GM18951 (cell line): Measurements from ENCODE around the gene ATP2C1.
"Not testable (repeated sequence)": the region's sequence is repeated elsewhere in the genome, so short reads cannot be mapped to it uniquely, and the experiment has no call there.

Experiments used
- POLR2A ChIP-seq: IDR thresholded peaks from 4 replicates; pipeline ENCODE4 v1.6.1; 2011; ENCODE audit warnings: mild to moderate bottlenecking; ENCODE audit not compliant: insufficient read length, insufficient read depth; ENCODE audit errors: extremely low read depth
- in situ Hi-C: fragments of 300-500 bp; cut with MboI; formaldehyde crosslinking; loops from one replicate; pipeline ENCODE4 v1.12.0; 2022; ENCODE audit warnings: low sequenced_read_pairs, mixed read lengths, inconsistent platforms; ENCODE audit not compliant: unreplicated experiment

Gene ATP2C1

DNA sequence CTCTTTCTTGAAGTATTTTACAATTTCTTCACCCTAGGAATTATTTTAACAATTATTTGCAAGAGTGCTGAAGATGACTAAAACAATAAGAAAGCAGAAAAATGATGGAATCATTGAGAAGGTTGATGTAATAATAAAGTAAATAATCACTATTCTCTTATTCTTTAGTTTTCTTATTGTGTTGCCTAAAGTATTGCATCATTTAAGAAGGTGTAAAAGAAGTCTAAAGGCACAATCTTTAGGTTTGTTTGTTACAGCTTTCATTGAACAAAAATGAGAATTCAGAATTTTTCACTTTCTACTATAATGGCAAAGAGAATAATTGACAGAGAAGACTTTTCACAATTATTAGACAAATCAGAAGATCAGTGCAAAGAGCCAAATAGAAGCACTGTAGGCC is 67.6 kb downstream of the ATP2C1 start:
- in situ Hi-C loops: no loop called here
- no peak for TF ChIP-seq POLR2A

DNA sequence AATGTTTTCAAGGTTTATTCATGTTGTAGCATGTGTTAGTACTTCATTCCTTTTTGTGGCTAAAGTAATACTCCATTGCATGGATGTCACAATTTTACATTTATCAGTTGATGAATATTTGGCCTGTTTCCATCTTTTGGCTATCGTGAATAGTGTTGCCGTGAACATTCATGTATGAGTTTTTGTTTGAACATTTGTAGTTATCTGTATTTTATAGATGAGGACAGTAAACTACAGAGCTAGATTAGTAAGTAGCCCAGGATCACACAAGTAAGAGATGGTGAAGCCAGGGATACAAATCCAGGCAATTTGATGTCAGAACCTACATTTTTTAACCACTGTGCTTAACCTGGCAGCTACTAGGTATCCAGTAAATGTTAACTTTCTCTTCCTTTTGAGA is 69.6 kb downstream of the ATP2C1 start:
- TF ChIP-seq POLR2A: no peak
- in situ Hi-C loops: no loop called here

DNA sequence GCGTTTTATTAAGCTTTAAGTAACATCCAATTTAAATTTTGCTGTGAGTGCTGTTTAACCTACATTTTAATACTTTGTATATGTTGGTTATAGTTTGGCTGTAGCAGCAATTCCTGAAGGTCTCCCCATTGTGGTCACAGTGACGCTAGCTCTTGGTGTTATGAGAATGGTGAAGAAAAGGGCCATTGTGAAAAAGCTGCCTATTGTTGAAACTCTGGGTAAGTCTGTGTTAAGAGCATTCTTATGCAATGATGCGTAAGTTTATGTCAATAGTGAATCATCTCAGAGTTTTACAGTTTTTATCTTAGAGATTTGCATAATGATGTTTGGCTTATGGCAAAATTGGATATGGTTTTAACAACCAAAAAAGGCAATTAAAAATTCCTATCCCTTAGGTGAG is 70.0 kb downstream of the ATP2C1 start:
- in situ Hi-C loops: no loop called here
- no peak for TF ChIP-seq POLR2A

DNA sequence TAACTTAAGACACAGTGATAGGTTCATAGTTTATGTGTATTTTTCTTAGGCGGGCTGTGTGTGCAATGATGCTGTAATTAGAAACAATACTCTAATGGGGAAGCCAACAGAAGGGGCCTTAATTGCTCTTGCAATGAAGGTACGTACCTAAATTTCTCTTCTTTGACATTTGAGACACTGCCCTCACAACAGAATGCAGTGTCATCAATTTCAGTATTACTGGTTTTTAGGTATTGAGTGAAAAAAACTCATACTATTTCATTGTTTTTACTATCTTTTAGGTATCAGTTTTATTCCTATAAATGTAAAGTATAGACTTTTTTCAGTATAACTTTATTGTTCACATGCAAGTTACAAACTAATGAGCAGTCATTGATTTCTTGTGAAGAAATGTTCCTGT is 73.4 kb downstream of the ATP2C1 start:
- TF ChIP-seq POLR2A: no peak
- in situ Hi-C loops: no loop called here

DNA sequence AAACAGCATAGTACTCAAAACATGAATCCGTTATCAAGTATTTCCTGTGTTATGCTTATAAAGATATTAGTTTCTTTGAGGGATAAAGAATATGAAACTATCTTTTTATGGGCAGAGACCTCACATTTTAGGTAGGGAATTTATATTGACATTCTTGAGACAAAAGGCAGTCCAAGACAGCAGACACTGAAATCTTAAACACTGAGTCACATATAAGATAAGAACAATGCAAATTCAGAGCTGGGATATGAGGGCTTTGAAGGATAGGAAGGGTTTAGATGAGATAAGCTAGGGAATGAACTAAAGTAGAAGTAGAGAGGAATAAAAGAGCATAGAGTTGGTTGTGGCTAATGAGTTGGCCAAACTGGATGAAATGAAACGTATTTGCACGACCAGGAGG is 74.3 kb downstream of the ATP2C1 start:
- TF ChIP-seq POLR2A: no peak
- in situ Hi-C loops: no loop called here

DNA sequence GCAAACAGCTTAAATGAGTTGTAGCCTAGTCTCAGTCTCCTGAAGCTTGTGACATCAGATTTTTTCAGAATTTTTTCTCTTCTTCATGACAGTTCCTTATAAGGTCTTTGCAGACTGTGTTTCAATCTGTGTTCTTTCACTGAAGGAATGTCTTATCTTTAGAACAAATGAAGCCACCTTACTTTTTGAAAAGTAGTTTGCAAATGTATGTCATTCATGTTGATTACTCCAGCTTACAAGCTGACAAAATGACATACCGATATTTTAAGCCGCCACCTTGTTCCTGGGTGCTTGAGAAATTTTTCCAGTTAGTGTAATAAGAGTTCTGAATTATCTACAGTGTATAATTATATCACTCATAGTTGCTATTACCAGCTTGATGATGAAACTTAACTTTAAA is 75.7 kb downstream of the ATP2C1 start:
- in situ Hi-C loops: no loop called here

DNA sequence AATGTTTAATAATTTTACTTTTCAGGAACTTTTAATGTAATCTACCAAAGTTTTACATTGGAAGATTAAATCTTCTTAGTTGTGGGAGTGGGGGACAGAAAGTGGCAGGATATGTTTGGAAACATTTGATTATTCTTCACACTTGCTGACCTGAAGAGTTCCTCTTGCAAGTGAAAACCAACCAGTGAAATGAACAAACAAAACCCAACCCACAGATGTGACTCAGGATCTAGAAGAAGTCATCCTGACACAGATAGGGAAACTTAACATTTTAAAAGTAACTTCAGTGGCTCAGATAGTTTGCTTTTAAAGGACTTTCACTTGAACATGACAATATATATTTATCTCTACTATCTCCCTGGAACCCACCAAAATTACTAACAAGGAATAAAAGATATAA is 77.3 kb downstream of the ATP2C1 start:
- in situ Hi-C loops: no loop called here
- TF ChIP-seq POLR2A: no peak

More for the DNA sequence above, 75.7 kb downstream of the ATP2C1 start:
- no peak for TF ChIP-seq POLR2A

DNA sequence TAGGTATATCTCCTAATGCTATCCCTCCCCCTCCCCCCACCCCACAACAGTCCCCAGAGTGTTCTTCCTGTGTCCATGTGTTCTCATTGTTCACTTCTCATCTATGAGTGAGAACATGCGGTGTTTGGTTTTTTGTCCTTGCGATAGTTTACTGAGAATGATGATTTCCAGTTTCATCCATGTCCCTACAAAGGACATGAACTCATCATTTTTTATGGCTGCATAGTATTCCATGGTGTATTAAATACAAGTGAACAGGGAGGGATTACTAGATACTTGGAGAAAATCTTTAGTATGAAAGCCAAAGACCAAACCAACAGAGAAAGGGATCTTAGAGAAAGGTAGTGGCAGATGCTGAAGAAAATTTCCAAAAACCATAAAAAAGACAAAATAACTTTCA is 78.7 kb downstream of the ATP2C1 start:
- in situ Hi-C loops: not testable (repeated sequence)

DNA sequence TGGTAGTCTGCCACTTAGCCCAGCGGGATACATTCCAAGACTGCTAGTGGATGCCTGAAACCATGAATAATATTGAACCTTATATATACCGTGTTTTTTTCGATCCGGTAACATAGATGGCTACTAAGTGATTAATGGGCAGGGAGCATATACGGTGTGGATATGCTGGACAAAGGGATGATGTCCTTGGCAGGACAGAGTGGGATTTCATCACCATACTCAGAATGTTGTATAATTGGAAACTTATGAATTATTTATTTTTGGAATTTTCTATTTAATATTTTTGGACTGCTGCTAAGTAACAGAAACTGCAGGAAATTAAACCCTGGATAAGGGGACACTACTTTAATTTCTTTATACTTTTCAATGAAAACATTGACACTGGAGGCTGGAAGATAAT is 79.5 kb downstream of the ATP2C1 start:
- no peak for TF ChIP-seq POLR2A
- in situ Hi-C loops: no loop called here

DNA sequence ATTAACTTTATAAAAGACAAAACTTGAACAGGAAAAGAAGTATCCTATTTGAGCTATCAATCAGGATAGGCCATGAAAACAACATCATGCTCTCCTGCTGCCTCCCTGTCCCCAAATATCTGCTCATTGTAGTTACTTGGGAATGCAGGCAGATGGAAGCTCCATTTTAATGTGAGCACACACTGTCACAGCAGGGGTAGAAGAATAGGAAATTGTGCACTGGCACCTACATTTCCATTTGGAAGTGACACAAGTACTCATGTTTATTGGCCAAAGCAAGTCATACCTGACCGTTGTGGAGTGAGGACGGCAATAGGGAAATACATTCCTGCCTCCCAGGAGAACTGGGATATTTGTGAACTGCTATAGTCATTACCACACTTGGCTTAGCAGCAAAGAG is 80.3 kb downstream of the ATP2C1 start:
- in situ Hi-C loops: no loop called here
- no peak for TF ChIP-seq POLR2A

DNA sequence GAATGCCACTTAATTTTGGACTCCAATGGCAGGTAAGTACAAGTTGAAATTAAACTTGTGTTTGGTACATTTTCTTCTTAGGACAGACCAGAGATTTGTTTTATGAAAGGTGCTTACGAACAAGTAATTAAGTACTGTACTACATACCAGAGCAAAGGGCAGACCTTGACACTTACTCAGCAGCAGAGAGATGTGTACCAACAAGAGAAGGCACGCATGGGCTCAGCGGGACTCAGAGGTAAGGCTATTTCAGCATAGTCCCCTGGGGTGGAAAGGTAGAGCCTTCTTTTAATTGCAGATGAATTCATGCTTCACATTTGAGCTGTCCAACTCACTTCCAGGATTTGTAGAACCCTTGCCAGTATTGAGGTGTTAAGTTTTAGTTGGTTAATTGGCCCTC is 81.4 kb downstream of the ATP2C1 start:
- no peak for TF ChIP-seq POLR2A
- in situ Hi-C loops: no loop called here

DNA sequence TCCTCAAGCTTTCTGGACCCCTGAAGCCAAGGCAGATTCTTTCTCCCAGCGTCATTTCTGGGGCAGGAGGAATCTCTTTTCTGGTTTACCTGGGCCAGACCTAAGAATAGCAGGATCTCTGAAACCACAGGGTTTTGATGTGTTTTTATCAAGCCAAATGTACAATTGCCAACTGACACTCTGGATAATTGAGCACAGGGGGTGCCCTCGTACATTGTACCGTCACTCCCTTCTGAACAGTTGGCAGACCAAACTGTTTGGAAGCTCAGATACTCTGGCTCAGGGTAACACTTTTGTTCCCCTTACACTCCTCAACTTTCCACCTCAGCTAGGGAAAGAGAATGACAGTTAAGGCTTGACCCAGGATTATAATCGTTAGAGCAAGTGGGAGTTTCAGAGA is 82.8 kb downstream of the ATP2C1 start:
- in situ Hi-C loops: no loop called here
- no peak for TF ChIP-seq POLR2A

DNA sequence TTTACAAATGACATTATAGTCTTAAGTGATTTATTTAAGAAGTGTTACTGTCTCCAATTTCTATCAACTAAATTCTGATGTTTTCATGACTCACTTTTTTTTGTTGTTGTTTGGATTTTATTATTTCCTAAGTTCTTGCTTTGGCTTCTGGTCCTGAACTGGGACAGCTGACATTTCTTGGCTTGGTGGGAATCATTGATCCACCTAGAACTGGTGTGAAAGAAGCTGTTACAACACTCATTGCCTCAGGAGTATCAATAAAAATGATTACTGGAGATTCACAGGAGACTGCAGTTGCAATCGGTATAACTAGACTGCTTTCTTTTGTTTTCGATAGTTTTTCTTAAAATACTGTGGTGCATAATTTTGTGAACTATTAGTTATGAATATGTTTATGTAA is 85.2 kb downstream of the ATP2C1 start:
- in situ Hi-C loops: no loop called here

DNA sequence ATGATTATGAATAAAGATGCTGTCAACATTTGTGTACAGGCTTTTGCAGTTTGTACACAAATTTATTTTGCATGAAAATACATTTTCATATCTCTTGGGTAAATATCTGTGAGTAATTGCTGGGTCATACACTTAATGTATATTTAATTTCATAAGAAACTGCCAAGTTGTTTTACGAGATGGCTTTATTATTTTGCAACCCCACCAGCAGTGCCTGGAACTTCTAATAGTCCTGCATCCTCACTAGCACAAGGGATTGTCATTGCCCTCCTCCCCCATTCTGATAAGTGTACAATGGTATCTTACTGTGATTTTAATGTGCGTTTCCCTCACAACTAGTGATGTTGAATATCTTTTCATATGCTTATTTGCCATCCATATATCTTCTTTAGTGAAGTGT is 87.6 kb downstream of the ATP2C1 start:
- TF ChIP-seq POLR2A: no peak
- in situ Hi-C loops: no loop called here

More for the DNA sequence above, 85.2 kb downstream of the ATP2C1 start:
- no peak for TF ChIP-seq POLR2A

DNA sequence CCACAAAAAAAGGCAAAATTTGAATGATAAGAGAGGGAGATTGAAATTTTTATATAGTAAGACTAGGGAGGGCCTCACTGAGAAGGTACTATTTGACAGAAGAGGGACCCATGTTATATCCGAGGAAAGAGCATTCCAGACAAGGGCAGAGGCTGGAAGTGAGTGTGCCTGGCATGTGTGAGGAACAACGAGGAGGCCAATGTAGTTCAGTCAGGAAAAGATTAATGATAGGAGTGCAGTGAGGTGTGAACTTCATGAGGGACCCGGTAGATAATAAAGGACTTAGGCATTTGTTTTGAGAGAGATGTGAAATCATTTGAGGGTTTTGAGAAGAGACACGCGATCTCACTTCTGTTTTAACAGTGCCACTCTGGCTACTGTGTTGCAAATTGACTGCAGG is 96.4 kb downstream of the ATP2C1 start:
- in situ Hi-C loops: no loop called here
- no peak for TF ChIP-seq POLR2A
